GM23338 (cell line): ENCODE data around the gene CST9. TPM values are rescaled to one million over a fixed set of nuclear protein-coding genes. Genes with fewer than 3 reads are reported as not detected.
A peak's percentile ranks its signal among the peaks of the same experiment; 100 is the strongest.

Source experiments
- ATAC-seq: fragments of 200-7000 bp; cut with Tn5 transposase; 3 replicates; pipeline ENCODE4 v1.9.1; 2020
- DNase-seq: peaks from one replicate; pipeline ENCODE4 v3.0.0-alpha.2; 2015; ENCODE audit warnings: low spot score
- H2AFZ ChIP-seq: fragments of 200-600 bp; sonication (generic); 2 replicates; pipeline ENCODE4 v1.8.0; 2016; ENCODE audit warnings: antibody characterized with exemption, mild to moderate bottlenecking, moderate library complexity
- H3F3A ChIP-seq: fragments of 200-600 bp; sonication (generic); replicated peaks from 2 replicates; pipeline ENCODE4 v1.8.0; 2017; ENCODE audit warnings: antibody characterized with exemption, mixed run types, low read depth
- H3K27ac ChIP-seq: fragments of 200-600 bp; sonication (generic); 2 replicates; pipeline ENCODE4 v1.6.1; 2016; ENCODE audit warnings: low read depth
- H3K27me3 ChIP-seq: fragments of 200-600 bp; sonication (generic); 2 replicates; pipeline ENCODE4 v1.8.0; 2016; ENCODE audit warnings: mild to moderate bottlenecking, mixed run types, moderate library complexity; ENCODE audit not compliant: insufficient read depth
- H3K36me3 ChIP-seq: fragments of 200-600 bp; sonication (generic); 2 replicates; pipeline ENCODE4 v1.8.0; 2016; ENCODE audit warnings: mild to moderate bottlenecking; ENCODE audit not compliant: insufficient read depth
- H3K4me1 ChIP-seq: fragments of 200-600 bp; sonication (generic); 2 replicates; pipeline ENCODE4 v1.8.0; 2016; ENCODE audit warnings: mild to moderate bottlenecking, moderate library complexity; ENCODE audit not compliant: insufficient read depth
- H3K4me2 ChIP-seq: fragments of 200-600 bp; sonication (generic); 2 replicates; pipeline ENCODE4 v1.7.1; 2017; ENCODE audit warnings: mixed run types
- H3K4me3 ChIP-seq: fragments of 200-600 bp; sonication (generic); 2 replicates; pipeline ENCODE4 v1.6.1; 2016; ENCODE audit warnings: mixed run types
- H3K79me2 ChIP-seq: fragments of 200-600 bp; sonication (generic); replicated peaks from 2 replicates; pipeline ENCODE4 v1.8.0; 2017; ENCODE audit warnings: mild to moderate bottlenecking; ENCODE audit not compliant: insufficient read depth
- H3K9me2 ChIP-seq: fragments of 200-600 bp; sonication (generic); 2 replicates; pipeline ENCODE4 v1.8.0; 2017; ENCODE audit not compliant: insufficient read depth
- H4K20me1 ChIP-seq: fragments of 200-600 bp; sonication (generic); replicated peaks from 2 replicates; pipeline ENCODE4 v1.8.0; 2017; ENCODE audit warnings: mild to moderate bottlenecking; ENCODE audit not compliant: insufficient read depth
- H3K27ac Mint-ChIP-seq: 2 replicates; pipeline ENCODE4 v1.8.0; 2020; ENCODE audit warnings: inconsistent platforms, mild to moderate bottlenecking, moderate library complexity, mixed read lengths
- H3K27me3 Mint-ChIP-seq: 3 replicates; pipeline ENCODE4 v1.8.0; 2022; ENCODE audit warnings: low read depth, mild to moderate bottlenecking, moderate library complexity, mixed read lengths, inconsistent platforms; ENCODE audit not compliant: insufficient read depth, poor library complexity
- H3K36me3 Mint-ChIP-seq: 3 replicates; pipeline ENCODE4 v1.8.0; 2021; ENCODE audit warnings: low read depth, mild to moderate bottlenecking, inconsistent platforms, moderate library complexity, mixed read lengths
- H3K4me1 Mint-ChIP-seq: 3 replicates; pipeline ENCODE4 v1.8.0; 2020; ENCODE audit warnings: mild to moderate bottlenecking, inconsistent platforms, mixed read lengths
- H3K4me3 Mint-ChIP-seq: 3 replicates; pipeline ENCODE4 v1.8.0; 2021; ENCODE audit warnings: moderate library complexity, mild to moderate bottlenecking, inconsistent platforms, mixed read lengths
- H3K9me3 Mint-ChIP-seq: 3 replicates; pipeline ENCODE4 v1.8.0; 2020; ENCODE audit warnings: moderate library complexity, mild to moderate bottlenecking, inconsistent platforms, mixed read lengths
- ZNF331 ChIP-seq: fragments of 250-450 bp; sonication (Bioruptor Pico); IDR thresholded peaks from 2 replicates; pipeline ENCODE4 v1.5.0; 2020; ENCODE audit warnings: low read depth, mild to moderate bottlenecking, moderate library complexity
- polyA plus RNA-seq: library from polyadenylated mRNA; unstranded; fragments of >200 nt; fragmentation: Nextera tagmentation; extraction: Ambion mirVana; gene quantifications from 2 replicates; pipeline ENCODE4 v1.2.1, GENCODE V29; 2016
- total RNA-seq: library from RNA; depleted of rRNA; stranded (reverse); fragments of >200 nt; shearing (Covaris generic); gene quantifications from 2 replicates; pipeline ENCODE4 v1.2.3, GENCODE V29; 2014
- TF ChIP-seq, protein P1 (sequence below): IDR thresholded peaks from one replicate; pipeline ENCODE4 v1.6.1; 2018; ENCODE audit warnings: antibody characterized with exemption; ENCODE audit not compliant: unreplicated experiment
- TF ChIP-seq, protein P2 (sequence below), 2 experiments: fragments of 200-600 bp in 1 of 2; sonication (generic) in 1 of 2; conservative IDR thresholded peaks; 2 replicates each; pipeline versions ENCODE4 v1.5.1 to v1.6.1; 2016 to 2017; ENCODE audit warnings: antibody characterized with exemption in 2 of 2, low read depth in 2 of 2, mild to moderate bottlenecking in 2 of 2, moderate library complexity in 1 of 2
- TF ChIP-seq, protein P3 (sequence below): fragments of 250-450 bp; sonication (Bioruptor Pico); IDR thresholded peaks from 2 replicates; pipeline ENCODE4 v1.5.0; 2020; ENCODE audit warnings: mild to moderate bottlenecking, moderate library complexity

Gene CST9
- total and polyA plus RNA-seq, 2 experiments from 2014 or later: not detected

DNA sequence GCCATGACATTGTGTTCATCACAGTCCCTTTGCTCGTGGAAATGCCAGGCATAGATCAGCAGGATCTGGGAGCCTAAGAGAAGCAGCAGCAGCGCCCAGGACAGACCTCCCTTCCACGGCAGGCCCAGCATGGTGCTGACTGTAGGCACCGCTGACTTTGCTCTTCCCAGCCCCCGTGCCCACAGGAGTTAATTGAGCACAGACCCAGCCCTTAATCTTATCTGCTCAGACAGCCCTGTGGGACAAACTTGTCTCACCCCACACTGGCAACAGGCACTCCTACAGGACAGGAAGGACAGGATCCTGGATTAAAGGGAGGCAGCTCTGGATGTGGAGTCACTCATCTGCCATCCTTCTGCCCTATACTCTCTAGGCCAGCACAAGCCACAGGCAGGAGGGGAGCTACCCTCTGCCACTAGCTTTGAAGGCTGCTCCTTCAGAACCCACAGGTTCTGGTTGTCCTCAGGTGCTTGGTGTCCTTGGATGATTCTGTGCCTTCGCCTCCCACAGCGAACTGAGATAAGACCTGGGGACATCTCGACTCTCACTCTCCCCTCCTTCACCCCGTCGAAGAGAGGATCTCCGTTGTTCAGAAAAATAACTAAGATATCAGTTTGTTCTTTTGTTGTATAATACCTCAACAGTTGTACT lies 37.3 kb downstream of the CST9 start, which contains the start of gene CST9L:
CST9L (minus strand) TSS at position 165 of the 651 bp plus-strand sequence; CDS start at position 131, 34 bp downstream.
- Histone ChIP-seq H3K36me3 (no peaks in the 10 kb centered on the region), H3K27me3 (no peaks in the 10 kb centered on the region), H3K4me1 (no peaks in the 10 kb centered on the region), H3K27ac (no peak within 1 kb of the TSS), H3K79me2 (no peaks in the 10 kb centered on the region), H4K20me1 (no peaks in the 10 kb centered on the region), H3K4me3 (no peak within 1 kb of the TSS), H3F3A (no peaks in the 10 kb centered on the region), H3K9me2 (no peaks in the 10 kb centered on the region), H2AFZ (no peak within 1 kb of the TSS; the same call in 1 of the 2 replicates), H3K4me2 (no peak within 1 kb of the TSS)
- Mint-ChIP-seq H3K27ac (no peak within 1 kb of the TSS), H3K9me3 (peaks cover 6% of the 10 kb centered on the region; the same call in 2 of the 3 replicates), H3K4me1 (no peaks in the 10 kb centered on the region), H3K36me3 (no peaks in the 10 kb centered on the region; the same call in 2 of the 3 replicates), H3K27me3 (no peaks in the 10 kb centered on the region), H3K4me3 (no peak within 1 kb of the TSS)
- DNase-seq (no peak), ATAC-seq (no peak)
- TF ChIP-seq ZNF331 (CRISPR knock-in tag): no peak
- TF ChIP-seq, protein P1, sequence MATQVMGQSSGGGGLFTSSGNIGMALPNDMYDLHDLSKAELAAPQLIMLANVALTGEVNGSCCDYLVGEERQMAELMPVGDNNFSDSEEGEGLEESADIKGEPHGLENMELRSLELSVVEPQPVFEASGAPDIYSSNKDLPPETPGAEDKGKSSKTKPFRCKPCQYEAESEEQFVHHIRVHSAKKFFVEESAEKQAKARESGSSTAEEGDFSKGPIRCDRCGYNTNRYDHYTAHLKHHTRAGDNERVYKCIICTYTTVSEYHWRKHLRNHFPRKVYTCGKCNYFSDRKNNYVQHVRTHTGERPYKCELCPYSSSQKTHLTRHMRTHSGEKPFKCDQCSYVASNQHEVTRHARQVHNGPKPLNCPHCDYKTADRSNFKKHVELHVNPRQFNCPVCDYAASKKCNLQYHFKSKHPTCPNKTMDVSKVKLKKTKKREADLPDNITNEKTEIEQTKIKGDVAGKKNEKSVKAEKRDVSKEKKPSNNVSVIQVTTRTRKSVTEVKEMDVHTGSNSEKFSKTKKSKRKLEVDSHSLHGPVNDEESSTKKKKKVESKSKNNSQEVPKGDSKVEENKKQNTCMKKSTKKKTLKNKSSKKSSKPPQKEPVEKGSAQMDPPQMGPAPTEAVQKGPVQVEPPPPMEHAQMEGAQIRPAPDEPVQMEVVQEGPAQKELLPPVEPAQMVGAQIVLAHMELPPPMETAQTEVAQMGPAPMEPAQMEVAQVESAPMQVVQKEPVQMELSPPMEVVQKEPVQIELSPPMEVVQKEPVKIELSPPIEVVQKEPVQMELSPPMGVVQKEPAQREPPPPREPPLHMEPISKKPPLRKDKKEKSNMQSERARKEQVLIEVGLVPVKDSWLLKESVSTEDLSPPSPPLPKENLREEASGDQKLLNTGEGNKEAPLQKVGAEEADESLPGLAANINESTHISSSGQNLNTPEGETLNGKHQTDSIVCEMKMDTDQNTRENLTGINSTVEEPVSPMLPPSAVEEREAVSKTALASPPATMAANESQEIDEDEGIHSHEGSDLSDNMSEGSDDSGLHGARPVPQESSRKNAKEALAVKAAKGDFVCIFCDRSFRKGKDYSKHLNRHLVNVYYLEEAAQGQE: no peak

DNA sequence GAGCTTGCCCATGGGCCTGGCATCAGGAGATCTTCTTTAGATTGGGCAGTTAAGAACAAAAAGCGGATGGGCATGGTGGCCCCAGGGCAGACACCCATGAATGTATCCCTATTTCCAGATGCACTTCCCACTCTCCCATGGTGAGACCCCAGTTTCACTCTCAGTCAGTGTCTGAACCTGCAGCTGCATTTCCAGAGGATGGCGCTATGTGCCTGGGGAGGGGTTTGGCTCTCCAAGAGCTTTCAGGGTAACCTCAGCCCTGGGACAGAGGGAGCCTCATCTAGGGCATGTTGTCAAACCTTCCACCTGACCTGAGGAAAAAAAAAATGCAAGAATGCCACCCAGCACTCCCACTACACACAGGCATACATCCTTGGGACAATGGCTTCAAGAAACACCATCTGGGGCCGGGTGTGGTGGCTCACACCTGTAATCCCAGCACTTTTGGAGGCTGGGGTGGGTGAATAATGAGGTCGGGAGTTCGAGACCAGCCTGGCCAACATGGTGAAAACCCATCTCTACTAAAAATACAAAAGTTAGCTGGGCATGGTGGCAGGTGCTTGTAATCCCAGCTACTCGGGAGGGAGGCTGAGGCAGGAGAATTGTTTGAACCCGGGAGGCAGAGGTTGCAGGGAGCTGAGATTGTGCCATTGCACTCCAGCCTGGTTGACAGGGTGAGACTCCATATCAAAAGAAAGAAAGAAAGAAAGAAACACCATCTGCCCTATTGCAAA lies 39.4 kb downstream of the CST9 start:
- Histone ChIP-seq H2AFZ (no peak overlapping the region), H3K4me2 (no peak overlapping the region), H3K4me1 (no peaks in the 10 kb centered on the region), H3K79me2 (no peaks in the 10 kb centered on the region), H3K4me3 (no peak overlapping the region), H3K27ac (no peak overlapping the region), H3K9me2 (no peaks in the 10 kb centered on the region), H3K27me3 (no peaks in the 10 kb centered on the region), H3K36me3 (no peaks in the 10 kb centered on the region), H4K20me1 (no peaks in the 10 kb centered on the region), H3F3A (no peaks in the 10 kb centered on the region)
- peak; percentile 6 for DNase-seq
- H3K9me3 Mint-ChIP-seq: peaks cover 23% of the 10 kb centered on the region
- TF ChIP-seq, protein P2, sequence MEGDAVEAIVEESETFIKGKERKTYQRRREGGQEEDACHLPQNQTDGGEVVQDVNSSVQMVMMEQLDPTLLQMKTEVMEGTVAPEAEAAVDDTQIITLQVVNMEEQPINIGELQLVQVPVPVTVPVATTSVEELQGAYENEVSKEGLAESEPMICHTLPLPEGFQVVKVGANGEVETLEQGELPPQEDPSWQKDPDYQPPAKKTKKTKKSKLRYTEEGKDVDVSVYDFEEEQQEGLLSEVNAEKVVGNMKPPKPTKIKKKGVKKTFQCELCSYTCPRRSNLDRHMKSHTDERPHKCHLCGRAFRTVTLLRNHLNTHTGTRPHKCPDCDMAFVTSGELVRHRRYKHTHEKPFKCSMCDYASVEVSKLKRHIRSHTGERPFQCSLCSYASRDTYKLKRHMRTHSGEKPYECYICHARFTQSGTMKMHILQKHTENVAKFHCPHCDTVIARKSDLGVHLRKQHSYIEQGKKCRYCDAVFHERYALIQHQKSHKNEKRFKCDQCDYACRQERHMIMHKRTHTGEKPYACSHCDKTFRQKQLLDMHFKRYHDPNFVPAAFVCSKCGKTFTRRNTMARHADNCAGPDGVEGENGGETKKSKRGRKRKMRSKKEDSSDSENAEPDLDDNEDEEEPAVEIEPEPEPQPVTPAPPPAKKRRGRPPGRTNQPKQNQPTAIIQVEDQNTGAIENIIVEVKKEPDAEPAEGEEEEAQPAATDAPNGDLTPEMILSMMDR (conservative IDR thresholded peaks at IDR 0.05; ENCODE audit: low read depth in 2 of 2): peak; percentile 20 to 54; a peak in 3 of 4 replicates
- TF ChIP-seq, protein P3, sequence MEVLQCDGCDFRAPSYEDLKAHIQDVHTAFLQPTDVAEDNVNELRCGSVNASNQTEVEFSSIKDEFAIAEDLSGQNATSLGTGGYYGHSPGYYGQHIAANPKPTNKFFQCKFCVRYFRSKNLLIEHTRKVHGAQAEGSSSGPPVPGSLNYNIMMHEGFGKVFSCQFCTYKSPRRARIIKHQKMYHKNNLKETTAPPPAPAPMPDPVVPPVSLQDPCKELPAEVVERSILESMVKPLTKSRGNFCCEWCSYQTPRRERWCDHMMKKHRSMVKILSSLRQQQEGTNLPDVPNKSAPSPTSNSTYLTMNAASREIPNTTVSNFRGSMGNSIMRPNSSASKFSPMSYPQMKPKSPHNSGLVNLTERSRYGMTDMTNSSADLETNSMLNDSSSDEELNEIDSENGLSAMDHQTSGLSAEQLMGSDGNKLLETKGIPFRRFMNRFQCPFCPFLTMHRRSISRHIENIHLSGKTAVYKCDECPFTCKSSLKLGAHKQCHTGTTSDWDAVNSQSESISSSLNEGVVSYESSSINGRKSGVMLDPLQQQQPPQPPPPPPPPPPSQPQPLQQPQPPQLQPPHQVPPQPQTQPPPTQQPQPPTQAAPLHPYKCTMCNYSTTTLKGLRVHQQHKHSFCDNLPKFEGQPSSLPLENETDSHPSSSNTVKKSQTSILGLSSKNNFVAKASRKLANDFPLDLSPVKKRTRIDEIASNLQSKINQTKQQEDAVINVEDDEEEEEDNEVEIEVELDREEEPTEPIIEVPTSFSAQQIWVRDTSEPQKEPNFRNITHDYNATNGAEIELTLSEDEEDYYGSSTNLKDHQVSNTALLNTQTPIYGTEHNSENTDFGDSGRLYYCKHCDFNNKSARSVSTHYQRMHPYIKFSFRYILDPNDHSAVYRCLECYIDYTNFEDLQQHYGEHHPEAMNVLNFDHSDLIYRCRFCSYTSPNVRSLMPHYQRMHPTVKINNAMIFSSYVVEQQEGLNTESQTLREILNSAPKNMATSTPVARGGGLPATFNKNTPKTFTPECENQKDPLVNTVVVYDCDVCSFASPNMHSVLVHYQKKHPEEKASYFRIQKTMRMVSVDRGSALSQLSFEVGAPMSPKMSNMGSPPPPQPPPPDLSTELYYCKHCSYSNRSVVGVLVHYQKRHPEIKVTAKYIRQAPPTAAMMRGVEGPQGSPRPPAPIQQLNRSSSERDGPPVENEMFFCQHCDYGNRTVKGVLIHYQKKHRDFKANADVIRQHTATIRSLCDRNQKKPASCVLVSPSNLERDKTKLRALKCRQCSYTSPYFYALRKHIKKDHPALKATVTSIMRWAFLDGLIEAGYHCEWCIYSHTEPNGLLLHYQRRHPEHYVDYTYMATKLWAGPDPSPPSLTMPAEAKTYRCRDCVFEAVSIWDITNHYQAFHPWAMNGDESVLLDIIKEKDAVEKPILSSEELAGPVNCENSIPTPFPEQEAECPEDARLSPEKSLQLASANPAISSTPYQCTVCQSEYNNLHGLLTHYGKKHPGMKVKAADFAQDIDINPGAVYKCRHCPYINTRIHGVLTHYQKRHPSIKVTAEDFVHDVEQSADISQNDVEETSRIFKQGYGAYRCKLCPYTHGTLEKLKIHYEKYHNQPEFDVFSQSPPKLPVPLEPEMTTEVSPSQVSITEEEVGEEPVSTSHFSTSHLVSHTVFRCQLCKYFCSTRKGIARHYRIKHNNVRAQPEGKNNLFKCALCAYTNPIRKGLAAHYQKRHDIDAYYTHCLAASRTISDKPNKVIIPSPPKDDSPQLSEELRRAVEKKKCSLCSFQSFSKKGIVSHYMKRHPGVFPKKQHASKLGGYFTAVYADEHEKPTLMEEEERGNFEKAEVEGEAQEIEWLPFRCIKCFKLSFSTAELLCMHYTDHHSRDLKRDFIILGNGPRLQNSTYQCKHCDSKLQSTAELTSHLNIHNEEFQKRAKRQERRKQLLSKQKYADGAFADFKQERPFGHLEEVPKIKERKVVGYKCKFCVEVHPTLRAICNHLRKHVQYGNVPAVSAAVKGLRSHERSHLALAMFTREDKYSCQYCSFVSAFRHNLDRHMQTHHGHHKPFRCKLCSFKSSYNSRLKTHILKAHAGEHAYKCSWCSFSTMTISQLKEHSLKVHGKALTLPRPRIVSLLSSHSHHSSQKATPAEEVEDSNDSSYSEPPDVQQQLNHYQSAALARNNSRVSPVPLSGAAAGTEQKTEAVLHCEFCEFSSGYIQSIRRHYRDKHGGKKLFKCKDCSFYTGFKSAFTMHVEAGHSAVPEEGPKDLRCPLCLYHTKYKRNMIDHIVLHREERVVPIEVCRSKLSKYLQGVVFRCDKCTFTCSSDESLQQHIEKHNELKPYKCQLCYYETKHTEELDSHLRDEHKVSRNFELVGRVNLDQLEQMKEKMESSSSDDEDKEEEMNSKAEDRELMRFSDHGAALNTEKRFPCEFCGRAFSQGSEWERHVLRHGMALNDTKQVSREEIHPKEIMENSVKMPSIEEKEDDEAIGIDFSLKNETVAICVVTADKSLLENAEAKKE (CRISPR knock-in tag): no peak
- H3K27ac Mint-ChIP-seq: no peak overlapping the region
- H3K4me3 Mint-ChIP-seq: no peak overlapping the region
- H3K4me1 Mint-ChIP-seq: no peaks in the 10 kb centered on the region
- peaks cover 9% of the 10 kb centered on the region; the same call in 1 of the 3 replicates for H3K36me3 Mint-ChIP-seq
- H3K27me3 Mint-ChIP-seq: no peaks in the 10 kb centered on the region
- ATAC-seq: no peak
